IPS-11a (cell line): Measurements from ENCODE around the gene SPEM2.

ENCODE experiments used
- H3K4me3 ChIP-seq: one replicate; pipeline ENCODE4 v1.5.1; 2013; ENCODE audit warnings: low read depth, low read length, control low read depth

Gene SPEM2

DNA sequence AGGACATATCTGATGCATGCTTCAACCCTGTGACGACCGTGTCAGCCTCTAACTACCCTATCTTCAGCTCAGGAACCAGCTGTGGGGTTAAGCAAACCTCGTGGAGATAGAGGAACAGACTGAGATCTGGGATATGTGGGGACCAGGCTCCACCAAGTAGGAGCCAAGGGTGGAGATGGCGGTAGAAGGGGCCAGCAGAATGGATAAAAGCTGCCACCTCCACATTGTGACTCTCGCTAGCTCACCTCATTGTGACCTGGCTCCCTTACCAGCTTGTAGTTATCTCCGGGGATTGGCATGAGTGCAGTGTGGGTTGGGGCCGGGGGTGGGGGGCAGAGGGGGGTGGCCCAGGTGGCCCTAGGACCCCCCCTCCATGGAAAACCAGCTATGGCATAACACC lies at the start of gene SPEM2:
TSS of gene SPEM2 (plus strand) at position 301 of the 400 bp plus-strand sequence. CDS start at position 374, 73 bp downstream.
- no peak within 1 kb of the TSS for H3K4me3 ChIP-seq

DNA sequence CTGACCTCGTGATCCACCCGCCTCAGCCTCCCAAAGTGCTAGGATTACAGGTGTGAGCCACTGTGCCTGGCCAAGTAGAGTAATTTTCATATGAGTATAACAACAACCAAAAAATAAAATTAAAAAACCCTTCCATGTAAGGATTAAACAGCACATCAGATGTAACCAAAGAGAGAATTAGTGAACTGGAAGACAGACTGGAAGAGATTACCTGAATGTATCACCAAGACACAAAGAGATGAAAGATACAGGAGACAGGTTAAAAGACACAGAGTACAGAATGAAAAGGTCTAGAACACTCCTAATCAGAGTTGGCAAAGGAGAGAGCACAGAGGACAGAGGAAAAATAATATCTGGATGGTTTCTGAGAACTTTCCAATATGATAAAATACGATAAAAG lies 46.3 kb upstream of the SPEM2 start:
- no peak overlapping the region for H3K4me3 ChIP-seq

DNA sequence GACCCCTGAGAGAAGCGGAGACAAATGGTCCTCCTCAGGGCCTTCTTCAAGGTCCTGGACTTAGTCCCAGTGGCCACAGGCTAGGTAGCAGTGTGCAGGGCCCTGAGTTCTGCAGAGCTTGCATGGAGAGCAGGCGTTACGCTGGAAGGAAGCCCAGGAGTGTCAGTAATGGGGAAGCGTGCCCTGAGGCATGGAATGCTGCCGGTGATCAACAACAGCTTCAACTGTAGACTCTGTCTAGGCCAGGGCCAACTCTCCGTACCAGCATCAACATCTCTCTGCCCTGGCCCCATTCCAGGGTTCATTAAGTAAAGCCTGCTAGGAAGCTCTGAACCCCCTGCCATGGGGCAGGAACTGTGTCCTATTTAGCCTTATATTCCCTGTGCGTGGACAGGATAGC lies 45.1 kb upstream of the SPEM2 start:
- no peak overlapping the region for H3K4me3 ChIP-seq

DNA sequence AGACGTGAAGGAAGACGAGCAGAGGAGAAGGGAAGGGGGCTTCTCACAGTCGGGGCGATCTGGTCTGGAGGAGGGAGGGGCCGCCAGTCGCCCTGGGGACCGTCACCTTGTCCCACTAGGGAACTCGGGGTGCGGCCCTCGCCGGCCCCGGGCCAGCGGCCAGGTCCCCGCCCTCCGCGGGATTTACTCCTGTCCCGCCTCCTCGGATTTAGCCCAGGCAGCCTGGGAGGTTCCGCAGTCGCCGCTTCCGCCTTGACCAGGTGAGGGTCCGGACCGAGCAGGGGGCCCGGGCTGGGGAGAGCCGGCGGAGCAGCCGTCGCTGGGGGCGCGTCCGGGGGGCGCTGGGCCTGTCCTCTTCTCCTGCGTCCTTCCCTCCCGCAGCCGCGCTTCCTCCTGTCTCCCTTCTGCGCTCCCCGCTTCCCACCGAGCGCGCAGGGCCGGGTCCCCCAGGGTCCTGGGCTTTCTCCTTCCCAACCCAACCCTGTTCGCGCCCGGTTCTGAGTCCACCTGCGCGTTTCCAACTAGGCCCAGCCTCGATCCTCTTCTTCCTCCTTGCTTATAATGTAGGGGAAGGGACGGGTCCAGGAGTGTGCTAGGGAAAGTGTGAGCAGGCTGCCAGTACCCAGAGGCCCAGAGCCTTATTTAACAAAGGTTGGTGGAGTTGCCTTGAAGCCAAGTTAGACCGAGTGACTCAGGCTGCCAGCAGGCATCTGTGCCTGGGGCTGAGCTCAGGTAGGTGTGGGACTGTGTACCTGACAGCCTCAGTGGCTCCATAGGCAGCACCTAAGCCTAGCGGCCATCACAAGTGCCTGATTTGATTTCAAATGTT lies 44.3 kb upstream of the SPEM2 start, which contains the start of gene TNK1:
TSS of gene TNK1 (plus strand) at position 235 of the 829 bp plus-strand sequence. CDS start 1,838 bp downstream, outside the sequence.
- H3K4me3 ChIP-seq, result peak within 1 kb of the TSS; percentile 50

DNA sequence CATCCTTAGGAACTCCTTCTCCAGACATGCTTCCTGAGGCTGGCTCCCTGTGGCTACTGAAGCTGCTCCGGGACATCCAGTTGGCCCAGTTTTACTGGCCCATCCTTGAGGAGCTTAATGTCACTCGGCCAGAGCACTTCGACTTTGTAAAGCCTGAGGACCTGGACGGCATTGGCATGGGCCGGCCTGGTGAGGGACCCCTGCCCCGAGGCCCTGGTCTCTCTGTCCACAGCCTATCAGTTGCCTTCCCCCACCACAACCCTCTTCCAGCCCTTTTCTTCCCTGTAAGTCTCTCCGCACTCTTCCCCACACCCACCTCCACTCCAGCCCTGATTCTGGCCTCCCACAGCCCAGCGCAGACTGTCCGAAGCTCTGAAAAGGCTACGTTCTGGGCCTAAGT lies 42.5 kb upstream of the SPEM2 start:
- no peak overlapping the region for H3K4me3 ChIP-seq

DNA sequence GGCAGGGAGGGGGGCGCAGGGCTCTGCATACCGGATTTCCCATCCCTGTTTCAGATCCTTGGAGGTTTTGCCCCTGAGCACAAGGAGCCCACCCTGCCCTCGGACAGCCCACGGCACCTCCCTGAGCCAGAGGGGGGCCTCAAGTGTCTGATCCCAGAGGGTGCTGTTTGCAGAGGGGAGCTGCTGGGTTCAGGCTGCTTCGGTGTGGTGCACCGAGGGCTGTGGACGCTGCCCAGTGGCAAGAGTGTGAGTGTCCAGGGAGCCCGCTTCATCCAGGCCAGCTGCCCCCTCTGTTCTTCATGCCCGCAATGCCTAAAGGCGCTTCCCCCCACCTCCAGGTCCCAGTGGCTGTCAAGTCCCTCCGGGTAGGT lies 42.1 kb upstream of the SPEM2 start:
- H3K4me3 ChIP-seq, result no peak overlapping the region

DNA sequence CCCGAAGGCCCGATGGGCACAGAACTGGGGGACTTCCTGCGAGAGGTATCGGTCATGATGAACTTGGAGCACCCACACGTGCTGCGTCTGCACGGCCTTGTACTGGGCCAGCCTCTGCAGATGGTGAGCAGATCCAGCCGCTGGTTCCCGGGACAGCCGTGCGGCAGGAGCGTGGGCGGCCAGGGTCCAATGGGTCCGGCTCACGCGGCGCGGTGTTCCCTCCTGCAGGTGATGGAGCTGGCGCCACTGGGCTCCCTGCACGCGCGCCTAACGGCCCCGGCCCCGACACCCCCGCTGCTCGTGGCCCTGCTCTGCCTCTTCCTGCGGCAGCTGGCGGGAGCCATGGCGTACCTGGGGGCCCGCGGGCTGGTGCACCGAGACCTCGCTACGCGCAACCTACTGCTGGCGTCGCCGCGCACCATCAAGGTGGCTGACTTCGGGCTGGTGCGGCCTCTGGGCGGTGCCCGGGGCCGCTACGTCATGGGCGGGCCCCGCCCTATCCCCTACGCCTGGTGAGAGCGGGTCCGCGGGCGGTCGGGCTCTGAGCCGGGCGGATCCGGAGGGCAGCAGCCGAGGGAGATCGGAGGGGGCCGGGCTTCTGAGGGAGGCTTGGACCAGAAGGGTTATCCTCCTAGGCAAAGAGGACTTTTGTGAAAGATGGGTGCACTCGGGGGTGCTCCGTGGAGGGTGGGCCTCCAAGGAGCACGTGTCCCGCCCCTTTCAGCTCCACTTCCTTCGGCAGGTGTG lies 41.5 kb upstream of the SPEM2 start:
- H3K4me3 ChIP-seq, result peak overlapping the region; percentile 43

DNA sequence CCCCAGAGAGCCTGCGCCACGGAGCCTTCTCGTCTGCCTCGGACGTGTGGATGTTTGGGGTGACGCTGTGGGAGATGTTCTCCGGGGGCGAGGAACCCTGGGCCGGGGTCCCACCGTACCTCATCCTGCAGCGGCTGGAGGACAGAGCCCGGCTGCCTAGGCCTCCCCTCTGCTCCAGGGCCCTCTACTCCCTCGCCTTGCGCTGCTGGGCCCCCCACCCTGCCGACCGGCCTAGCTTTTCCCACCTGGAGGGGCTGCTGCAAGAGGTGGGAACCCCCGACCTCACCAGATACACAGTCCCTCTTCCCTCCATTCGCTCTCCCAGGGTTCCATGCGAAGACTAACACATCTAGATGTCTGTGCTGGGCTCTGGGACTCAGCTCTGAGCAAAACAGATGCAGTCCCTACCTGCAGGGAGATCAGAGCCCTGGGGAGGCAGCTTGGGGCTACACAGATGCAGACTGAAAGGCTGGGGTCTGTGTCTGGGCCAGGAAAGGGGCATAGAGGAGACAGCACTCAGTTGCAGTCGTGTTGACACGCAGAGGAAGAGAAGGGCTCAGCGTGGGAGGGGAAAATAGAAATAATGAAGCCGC lies 40.8 kb upstream of the SPEM2 start:
- peak overlapping the region; percentile 43 for H3K4me3 ChIP-seq

DNA sequence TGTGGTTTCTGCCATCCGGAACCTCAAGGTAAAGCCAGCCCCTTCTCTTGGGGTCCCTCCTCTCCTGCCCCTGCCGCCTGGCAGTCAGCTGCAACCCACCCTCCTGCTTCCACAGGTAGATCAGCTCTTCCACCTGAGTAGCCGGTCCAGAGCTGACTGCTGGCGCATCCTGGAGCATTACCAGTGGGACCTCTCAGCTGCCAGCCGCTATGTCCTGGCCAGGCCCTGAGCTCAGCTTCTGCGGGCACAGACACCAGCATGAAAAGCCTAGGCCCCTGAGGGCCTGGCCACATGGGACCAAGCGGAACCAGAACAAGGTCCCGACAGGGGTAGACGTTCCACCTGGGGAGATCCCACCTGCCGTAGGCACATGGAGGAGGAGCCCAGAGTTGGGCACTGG lies 36.6 kb upstream of the SPEM2 start:
- no peak overlapping the region for H3K4me3 ChIP-seq

DNA sequence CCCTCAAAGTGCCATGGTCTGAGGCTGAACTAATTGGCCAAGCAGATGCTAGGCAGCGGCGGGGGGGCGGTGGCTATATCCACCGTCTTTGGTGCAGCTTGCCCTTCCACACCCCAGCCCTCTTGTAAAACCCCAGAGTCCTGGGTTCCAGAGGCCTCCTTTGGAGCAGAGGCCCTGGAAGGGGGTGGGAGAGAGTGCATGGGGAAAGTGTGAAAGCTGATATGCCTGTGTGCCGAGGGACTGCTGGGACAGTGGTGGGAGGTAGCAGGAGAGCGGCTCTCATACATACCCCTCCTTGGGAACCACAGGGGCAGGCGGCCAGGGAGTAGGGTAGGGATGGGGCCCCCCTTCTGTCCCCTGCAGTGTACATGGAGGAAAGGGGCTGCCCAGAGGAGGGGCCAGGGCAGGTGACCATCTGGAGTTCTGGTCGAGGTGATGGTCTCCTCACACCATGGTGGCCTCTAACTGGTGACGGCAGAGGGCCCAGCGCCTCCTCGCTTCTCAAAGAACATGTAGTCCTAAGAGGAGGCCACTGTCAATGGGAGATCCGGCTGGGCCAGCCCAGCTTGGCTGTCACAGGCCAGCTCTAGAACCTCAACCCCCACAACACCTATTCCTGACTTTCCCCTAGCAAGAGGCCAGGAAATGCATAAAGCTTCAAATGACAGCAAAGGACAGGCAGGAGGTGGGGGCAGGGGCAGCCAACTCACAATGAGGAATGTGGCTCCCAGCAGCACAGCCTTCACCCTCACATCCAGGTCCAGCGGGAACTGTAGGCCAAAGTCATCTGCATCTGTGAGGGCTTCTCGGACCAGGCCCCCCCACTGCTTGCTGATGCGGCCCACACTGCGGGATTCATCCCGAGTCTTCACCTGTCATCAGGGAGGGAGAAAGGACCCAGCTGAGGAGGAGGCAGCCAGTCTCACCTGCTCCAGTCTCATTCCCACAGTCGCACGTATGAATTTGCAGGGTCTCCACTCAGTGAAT lies 35.2 kb upstream of the SPEM2 start:
- H3K4me3 ChIP-seq, result no peak overlapping the region

DNA sequence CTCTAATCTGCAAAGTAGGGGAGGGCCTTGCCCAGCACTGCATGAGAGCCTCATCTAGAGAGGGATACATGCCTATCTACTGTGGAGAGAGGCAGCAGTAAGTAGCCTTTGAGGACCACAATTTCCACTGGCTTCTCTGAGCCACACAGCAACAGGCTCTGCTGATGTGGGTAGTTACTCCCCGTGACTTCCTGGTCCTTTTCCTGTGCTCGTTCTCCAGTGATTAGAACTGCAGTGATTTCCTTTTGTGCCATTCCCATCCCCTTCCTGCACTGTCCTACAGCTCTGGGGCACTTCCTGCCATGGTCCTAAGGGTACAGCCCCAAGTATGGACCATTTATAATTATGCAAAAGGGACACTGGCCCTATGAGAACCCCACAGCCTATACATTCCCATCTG lies 34.1 kb upstream of the SPEM2 start:
- H3K4me3 ChIP-seq, result no peak overlapping the region

DNA sequence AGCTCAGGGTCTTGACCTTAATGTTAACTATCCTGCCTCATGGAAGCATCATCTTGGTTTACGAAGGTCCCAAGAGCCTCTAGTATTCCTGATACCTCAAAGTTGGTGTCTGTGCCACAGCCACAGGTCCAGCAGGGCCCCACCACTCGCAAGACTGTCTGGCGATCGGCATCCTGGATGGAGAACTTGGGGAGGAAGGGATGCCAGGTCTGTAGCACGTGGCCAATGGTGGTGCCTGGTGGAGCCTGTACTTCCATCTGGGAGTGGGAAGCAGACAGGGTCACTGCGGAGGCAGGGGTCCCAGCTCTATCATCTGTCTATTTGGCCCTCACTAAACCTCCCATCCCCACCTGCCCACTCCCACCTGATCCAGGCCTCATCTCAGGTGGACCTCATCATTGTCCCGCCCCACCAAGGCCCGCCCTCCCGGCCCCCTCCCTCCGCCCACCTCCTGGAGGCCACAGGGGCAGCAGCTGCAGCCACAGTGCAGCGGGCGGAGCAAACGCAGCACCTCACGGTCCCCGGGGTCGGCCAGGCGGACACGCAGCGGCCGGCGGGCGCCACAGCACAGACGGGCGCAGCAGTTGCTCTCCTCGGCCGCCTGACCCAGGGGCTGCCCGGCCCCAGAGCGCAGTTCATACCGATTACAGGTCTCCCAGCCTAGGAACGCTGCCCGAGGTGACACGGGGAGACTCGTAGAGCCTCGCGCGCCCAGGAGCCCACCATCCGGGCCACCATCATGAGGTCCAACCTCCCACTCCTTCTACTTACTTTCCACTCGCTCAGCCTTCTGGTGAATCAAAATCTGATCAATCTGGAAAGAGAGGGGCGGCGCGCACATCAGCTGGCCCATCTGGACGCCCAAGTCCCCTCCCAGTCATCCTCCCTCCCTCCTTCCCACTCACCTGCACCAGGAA lies 32.5 kb upstream of the SPEM2 start:
- peak overlapping the region; percentile 62 for H3K4me3 ChIP-seq

DNA sequence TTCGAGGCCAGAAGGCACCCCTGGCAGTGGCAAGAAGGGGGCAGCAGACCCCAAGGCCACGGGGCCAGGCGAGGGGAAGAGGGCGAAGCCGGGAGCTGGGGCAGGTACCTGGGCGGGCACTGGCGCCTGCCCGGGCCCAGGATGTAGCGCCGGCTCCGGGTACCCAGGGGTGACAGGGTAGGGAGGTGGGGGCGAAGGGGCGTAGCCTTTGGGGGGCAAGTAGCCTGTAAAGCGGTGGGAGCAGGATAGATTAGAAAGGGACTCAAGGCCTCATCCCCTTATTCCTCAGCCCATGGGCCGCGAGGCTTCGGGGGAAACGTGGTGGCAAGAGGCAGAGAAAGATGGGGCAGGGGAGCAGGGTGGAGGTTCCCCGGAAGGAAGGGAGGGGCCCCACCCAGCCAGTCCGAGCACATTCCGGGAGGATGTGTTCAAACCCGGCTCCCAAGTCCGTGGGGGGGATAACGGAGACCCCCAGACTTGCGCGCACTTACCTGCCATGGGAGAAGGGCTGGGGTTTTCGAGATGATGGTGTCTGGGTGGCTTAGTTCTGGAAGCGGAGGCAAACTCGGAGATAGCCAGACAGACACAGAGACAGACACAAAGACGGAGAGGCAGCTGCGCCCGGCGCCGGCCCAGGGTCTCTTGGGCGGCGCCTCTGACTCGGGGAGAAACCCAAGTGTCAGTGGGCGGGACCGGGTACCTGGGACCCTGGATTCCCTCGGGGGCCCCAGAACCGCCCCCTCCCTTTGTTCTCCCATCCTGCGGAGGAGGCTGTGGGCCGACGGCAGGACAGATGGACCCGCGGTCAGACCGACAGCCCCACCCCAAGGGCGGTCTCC lies 31.6 kb upstream of the SPEM2 start:
- H3K4me3 ChIP-seq, result peak overlapping the region; percentile 62

DNA sequence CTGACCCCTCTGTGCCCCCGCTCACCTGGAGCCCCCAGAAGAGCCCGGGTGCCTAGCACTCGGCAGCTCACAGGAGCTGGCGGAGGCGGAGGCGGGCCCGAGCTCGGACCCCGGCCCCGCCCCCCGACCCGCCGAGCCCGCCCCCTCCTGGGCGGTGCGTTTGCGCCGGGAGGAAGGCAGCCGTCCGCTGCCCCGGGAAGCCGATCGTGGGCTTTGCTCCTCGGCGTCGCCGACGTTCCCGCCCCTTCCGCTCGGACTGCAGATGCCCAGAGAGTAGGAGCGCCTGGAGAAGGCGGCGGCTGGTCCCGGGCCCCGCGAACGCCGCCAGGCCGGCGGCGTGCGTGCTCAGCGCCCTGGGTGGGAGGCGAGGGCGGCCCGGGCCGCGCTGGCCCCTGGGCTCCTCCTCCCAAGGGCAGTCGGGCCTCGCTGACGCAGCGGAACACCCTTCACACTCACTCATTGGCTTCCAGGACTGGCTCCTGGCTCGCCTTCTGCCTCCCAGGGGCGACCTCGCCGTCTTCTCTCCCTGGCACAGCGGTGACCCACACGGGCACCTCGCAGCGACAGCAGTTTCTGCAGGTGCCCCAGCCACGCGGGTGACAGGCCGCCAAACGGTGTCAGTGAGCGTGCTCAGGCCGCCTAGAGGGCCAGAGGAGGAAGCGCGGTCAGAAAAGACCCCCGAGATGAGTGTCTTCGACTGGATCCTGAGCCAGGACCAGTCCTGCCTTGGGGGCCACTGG lies 30.8 kb upstream of the SPEM2 start, which contains the start of gene PLSCR3:
TSS of gene PLSCR3 (minus strand) at position 74 of the 740 bp plus-strand sequence. CDS start 415 bp downstream, outside the sequence.
- peak within 1 kb of the TSS; percentile 67 for H3K4me3 ChIP-seq

DNA sequence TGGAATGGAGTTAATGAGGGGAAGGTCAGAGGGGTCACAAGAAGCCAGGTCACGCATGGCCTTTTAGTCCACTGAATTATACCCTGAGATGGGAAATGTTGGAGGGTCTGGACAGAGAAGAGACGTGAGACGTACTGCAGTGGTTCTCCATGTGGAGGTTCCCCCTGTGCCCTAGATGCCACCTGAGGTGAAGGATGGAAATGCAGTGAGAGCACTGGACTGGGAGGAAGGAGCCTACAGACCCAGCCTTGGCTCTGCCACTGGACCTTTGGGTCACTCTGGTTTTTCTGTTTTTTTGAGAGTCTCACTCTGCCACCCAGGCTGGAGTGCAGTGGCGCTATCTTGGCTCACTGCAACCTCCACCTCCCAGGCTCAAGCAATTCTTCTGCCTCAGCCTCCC lies 29.3 kb upstream of the SPEM2 start:
- no peak overlapping the region for H3K4me3 ChIP-seq

DNA sequence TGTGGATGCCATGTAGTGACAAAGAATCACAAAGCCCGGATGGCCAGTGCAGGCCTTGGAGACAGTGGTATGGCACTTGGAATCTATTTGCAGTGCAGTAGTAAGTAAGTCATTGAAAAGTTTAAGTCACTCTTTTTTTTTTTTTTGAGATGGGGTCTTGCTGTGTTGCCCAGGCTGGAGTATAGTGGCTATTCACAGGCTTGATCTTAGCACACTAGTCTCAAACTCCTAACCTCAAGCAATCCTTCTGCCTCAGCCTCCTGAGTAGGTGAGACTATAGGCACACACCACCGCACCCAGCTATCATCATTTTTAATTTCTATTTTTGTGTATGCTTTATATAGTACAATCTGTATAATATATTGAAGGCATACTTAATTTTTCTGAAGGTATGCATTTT lies 26.8 kb upstream of the SPEM2 start:
- H3K4me3 ChIP-seq, result no peak overlapping the region

DNA sequence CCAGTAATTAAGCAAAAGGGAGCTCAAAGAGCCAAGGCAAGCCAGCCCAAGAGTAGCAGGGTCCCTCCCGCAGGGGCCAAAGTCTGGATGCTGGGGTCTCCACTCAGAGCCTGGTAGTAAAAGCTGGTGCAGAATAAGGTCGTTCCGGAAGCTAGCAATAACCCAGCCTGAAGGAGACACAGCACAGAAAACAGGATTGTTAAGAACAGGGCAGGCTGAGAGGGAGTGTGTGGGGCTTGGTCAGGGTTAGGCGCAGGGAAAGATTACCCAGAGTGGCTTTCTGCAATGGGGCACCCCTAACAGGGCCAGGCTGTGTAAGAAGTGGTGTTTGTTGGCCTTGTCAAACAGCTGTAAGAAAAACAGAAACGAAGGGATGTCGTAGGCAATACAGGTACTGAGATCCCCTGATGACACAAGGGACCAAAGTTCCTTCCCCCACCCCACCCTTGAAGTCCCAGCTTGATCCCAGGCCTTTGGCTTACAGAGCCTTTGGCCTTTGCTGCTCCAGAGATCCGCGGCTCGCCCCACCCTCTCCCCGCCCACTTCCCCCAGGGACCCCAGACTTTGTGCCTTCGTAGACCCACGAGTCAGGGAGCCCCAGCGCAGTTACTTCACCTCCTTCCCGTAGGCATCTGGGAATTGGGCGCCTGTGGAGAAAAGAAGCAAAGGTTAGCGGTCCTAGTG lies 22.2 kb upstream of the SPEM2 start:
- H3K4me3 ChIP-seq, result peak overlapping the region; percentile 66

DNA sequence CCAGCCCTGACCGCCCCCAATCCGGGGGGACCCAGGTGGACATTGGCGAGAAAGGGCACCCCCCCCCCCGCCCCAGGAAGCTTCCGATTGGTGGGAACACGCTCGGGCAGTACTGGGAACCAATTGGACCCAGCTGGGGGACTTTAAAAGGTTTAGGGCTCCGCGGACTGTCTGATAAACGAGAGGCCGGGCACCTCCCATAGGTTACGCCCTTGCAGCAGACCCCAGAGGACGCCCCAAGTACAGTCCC lies 21.8 kb upstream of the SPEM2 start:
- peak overlapping the region; percentile 66 for H3K4me3 ChIP-seq
